Activated CD8-positive, alpha-beta T cell treated with anti-CD3 and anti-CD28 coated beads, Interleukin-2, amount 10 ng/mL, durations not matched to agents 7 days and 5 days (primary cell): ENCODE results near the gene TMEM234. TPM values are rescaled to one million over a fixed set of nuclear protein-coding genes. Genes with fewer than 3 reads are reported as not detected.
"Not testable (repeated sequence)": the region's sequence is repeated elsewhere in the genome, so short reads cannot be mapped to it uniquely, and the experiment has no call there.

Source experiments
- ATAC-seq: fragments of 150-1000 bp; cut with Tn5 transposase; one replicate; pipeline ENCODE4 v1.10.0; 2021; ENCODE audit warnings: moderate library complexity
- CTCF ChIA-PET: fragments of 350-600 bp; sonication (Branson Sonifier 250); formaldehyde crosslinking; loops from one replicate; lab custom pipeline; 2021; ENCODE audit warnings: antibody characterized with exemption; lab: Charles Lee
- POLR2A ChIA-PET: fragments of 350-600 bp; sonication (Branson Sonifier 250); formaldehyde crosslinking; loops from one replicate; lab custom pipeline; 2021; ENCODE audit warnings: antibody characterized with exemption; lab: Charles Lee
- DNase-seq: peaks from one replicate; pipeline ENCODE4 v3.0.0-alpha.2; 2020
- H3K27ac Mint-ChIP-seq: one replicate; pipeline ENCODE4 v1.8.0; 2021; ENCODE audit warnings: mild to moderate bottlenecking, mixed read lengths
- H3K27me3 Mint-ChIP-seq: one replicate; pipeline ENCODE4 v1.8.0; 2021; ENCODE audit warnings: low read depth, mixed read lengths
- H3K36me3 Mint-ChIP-seq: one replicate; pipeline ENCODE4 v1.8.0; 2021; ENCODE audit warnings: low read depth, mixed read lengths
- H3K4me1 Mint-ChIP-seq: one replicate; pipeline ENCODE4 v1.8.0; 2021; ENCODE audit warnings: low read depth, mixed read lengths
- H3K4me3 Mint-ChIP-seq: one replicate; pipeline ENCODE4 v1.8.0; 2021; ENCODE audit warnings: mild to moderate bottlenecking, mixed read lengths
- H3K9me3 Mint-ChIP-seq: one replicate; pipeline ENCODE4 v1.8.0; 2022; ENCODE audit warnings: mixed read lengths; ENCODE audit not compliant: insufficient read depth
- total RNA-seq, 2 experiments: library from RNA; stranded (reverse); gene quantifications; one replicate each; pipeline ENCODE4 v1.2.3, GENCODE V29; 2021

TMEM234 gene
- 10 to 100 TPM; 10.6 TPM for total RNA-seq

DNA sequence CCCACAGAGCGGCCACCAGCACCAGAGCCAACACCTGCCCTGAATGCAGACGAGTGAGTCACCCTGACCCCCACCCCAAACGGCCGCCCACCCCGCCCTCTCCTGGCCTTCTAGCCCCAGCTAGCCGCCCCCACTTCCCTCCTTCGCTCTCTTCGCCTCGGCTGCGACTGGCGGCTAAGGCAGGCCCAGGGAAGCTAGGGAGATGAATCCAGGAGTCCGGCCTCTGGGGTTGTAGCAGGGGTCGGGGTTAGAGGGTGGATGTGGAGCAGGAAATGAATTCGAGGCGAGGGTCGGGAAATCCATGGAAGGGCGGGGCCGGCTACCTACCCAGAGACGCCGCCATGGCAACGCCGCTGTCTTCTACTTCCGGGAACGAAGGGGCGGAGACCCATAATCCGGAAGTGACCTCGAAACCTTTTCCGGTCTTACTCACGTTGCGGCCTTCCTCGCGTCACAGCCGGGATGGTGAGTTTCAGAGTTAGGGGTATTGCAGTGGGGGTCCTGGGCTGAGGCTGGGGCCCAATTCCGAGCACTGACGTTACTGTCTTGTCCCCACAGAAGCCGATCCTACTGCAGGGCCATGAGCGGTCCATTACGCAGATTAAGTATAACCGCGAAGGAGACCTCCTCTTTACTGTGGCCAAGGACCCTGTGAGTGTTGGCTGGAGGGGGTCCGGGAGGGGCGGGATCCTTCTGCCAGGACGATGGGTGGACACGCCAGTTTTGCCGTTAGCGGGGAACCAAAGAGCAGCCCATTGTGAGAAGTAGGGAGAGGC lies at the start of gene TMEM234, which contains the start of gene EIF3I:
TSS of gene TMEM234 (minus strand) at position 374 of the 776 bp plus-strand sequence. CDS start at position 343, 31 bp downstream.
TSS of gene EIF3I (plus strand) at position 428 of the 776 bp plus-strand sequence. CDS start at position 463, 35 bp downstream.
- Mint-ChIP-seq H3K27me3 (no peaks in the 10 kb centered on the region), H3K9me3 (no peaks in the 10 kb centered on the region), H3K4me1 (peaks cover 31% of the 10 kb centered on the region), H3K36me3 (peaks cover 23% of the 10 kb centered on the region), H3K4me3 (peak within 1 kb of the TSS; percentile 97), H3K27ac (peak within 1 kb of the TSS; percentile 98)
- ATAC-seq: peak; percentile 86
- CTCF ChIA-PET: interaction anchor here (0.9 to 5.5 kb wide), 2 partner anchors 26 to 35 kb away, joined by 3 to 26 read pairs; partner anchors contain the start of gene FAM167B
- DNase-seq: peak; percentile 96
- POLR2A ChIA-PET: interaction anchor here (1.0 to 3.3 kb wide), 6 partner anchors 10 to 113 kb away, joined by 3 to 13 read pairs (median 4); partner anchors contain the start of genes CCDC28B and MARCKSL1

DNA sequence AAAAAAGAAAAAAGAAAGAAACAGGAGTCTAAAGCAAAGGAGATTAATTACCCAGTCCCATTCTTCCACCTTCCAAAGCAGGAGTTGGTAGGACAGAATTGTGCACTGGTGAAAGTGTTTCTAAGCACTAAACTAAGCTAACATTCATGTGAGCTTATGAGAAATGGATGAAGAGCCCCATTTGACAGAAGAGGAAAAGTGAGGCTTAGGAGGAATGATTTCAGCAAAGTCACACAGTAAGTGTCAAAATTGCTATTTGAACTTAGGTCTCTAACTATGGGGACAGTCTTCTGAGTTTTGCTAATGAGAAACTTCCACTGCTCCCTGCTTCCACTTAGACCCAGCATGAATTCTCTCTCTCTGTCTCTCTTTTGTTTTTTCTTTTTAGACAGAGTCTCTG lies 47.6 kb upstream of the TMEM234 start:
- Mint-ChIP-seq H3K9me3 (no peaks in the 10 kb centered on the region), H3K4me1 (peaks cover 73% of the 10 kb centered on the region), H3K36me3 (peaks cover 56% of the 10 kb centered on the region), H3K4me3 (no peak overlapping the region), H3K27me3 (no peaks in the 10 kb centered on the region), H3K27ac (peak overlapping the region; percentile 78)
- ATAC-seq (no peak), DNase-seq (no peak)
- ChIA-PET CTCF (interaction anchor here (1.1 to 2.0 kb wide), 2 partner anchors 20 to 54 kb away, joined by 3 to 9 read pairs; no protein-coding TSS in a partner anchor), POLR2A (interaction anchor here (0.8 to 11.4 kb wide), 2 partner anchors 17 to 560 kb away, joined by 3 to 137 read pairs; partner anchors contain the start of gene LCK)

DNA sequence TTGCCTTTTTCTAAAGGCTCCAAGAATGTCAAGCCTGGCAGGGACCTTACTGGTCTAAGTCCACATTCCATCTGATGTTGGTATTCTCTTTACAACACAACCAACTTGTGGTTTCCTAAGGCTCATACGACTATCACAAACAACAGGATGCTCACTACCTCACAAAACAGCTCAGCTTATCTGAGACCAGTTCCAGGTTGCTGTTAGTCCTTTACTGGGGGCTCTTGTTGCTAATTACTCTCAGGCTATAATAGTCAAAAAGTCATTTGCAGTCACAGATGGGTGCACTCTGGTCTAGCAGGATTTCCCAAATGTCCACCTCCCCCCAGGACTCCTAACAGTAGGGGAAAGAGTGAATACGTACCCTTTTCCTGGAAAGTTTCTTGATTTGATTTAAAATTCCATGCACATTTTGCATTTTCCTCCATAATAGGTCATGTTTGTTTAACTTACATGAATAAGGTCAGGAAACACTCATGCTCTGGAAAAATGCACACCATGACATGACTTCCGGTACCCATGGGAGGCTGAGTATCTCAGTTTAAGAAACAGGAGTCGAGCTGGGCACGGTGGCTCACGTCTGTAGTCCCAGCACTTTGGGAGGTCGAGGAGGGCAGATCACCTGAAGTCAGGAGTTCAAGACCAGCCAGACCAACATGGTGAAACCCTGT lies 44.9 kb upstream of the TMEM234 start:
- H3K9me3 Mint-ChIP-seq: no peaks in the 10 kb centered on the region
- H3K4me3 Mint-ChIP-seq: peak overlapping the region; percentile 66
- CTCF ChIA-PET: interaction anchor here (0.6 to 3.5 kb wide), 5 partner anchors 11 to 51 kb away, joined by 3 to 14 read pairs (median 4); partner anchors contain the start of gene LCK
- H3K27ac Mint-ChIP-seq: peak overlapping the region; percentile 93
- no peak for DNase-seq
- POLR2A ChIA-PET: interaction anchor here (0.6 to 11.4 kb wide), 3 partner anchors 11 to 54 kb away, joined by 3 to 137 read pairs (median 3); partner anchors contain the start of gene LCK
- peak; percentile 35 for ATAC-seq
- H3K27me3 Mint-ChIP-seq: no peaks in the 10 kb centered on the region
- peaks cover 48% of the 10 kb centered on the region for H3K36me3 Mint-ChIP-seq
- H3K4me1 Mint-ChIP-seq: peaks cover 66% of the 10 kb centered on the region

DNA sequence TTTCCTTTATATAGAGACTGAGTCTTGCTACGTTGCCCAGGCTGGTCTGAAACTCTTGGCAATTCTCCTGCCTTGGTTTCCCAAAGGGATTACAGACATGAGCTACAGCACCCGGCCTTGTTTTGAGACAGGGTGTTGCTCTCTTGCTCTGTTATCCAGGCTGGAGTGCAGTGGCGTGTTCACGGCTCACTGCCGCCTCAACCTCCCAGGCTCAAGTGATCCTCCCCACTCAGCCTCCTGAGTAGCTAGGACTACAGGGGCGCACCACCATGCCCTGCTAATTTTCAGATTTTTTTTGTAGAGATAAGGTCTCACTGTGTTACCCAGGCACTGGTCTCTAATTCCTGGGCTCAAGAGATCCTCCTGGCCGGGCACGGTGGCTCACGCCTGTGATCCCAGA lies 43.7 kb upstream of the TMEM234 start:
- no peak overlapping the region for H3K4me3 Mint-ChIP-seq
- no peaks in the 10 kb centered on the region for H3K27me3 Mint-ChIP-seq
- CTCF ChIA-PET: interaction anchor here (1.6 to 4.2 kb wide), 3 partner anchors 10 to 50 kb away, joined by 7 to 19 read pairs (median 14); no protein-coding TSS in a partner anchor

DNA sequence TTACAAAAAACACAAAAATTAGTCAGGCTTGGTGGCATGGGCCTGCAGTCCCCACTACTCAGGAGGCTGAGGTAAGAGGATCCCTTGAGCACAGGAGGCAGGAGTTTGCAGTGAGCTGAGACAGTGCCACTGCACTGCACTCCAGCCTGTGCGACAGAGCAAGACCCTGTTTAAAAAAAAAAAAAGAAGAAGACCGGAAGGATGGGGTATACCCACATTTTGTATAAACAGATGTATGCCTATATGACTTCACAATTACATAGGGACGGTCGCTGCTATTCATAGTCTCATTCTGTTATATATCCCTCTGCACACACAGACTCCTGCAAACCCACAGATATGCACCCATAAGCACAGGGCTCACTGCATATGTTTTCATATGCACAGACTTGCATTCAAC lies 41.6 kb upstream of the TMEM234 start:
- ATAC-seq (peak; percentile 82), DNase-seq (peak; percentile 58)
- Mint-ChIP-seq H3K27me3 (no peaks in the 10 kb centered on the region), H3K9me3 (no peaks in the 10 kb centered on the region), H3K4me1 (peaks cover 59% of the 10 kb centered on the region), H3K4me3 (peak overlapping the region; percentile 63), H3K27ac (peak overlapping the region; percentile 96), H3K36me3 (peaks cover 43% of the 10 kb centered on the region)
- POLR2A ChIA-PET: interaction anchor here (11.4 kb wide), 1 partner anchor 11 kb away, joined by 137 read pairs; the partner anchor contains the start of gene LCK
- CTCF ChIA-PET: interaction anchor here (3.5 to 4.2 kb wide), 2 partner anchors 8 to 15 kb away, joined by 14 to 19 read pairs; no protein-coding TSS in a partner anchor

More for the DNA sequence above, 43.7 kb upstream of the TMEM234 start:
- H3K9me3 Mint-ChIP-seq: no peaks in the 10 kb centered on the region
- peaks cover 60% of the 10 kb centered on the region for H3K4me1 Mint-ChIP-seq
- peaks cover 39% of the 10 kb centered on the region for H3K36me3 Mint-ChIP-seq
- POLR2A ChIA-PET: interaction anchor here (1.2 to 11.4 kb wide), 3 partner anchors 14 to 56 kb away, joined by 3 to 137 read pairs (median 3); partner anchors contain the start of genes HDAC1 and LCK
- no peak for ATAC-seq
- H3K27ac Mint-ChIP-seq: peak overlapping the region; percentile 75
- no peak for DNase-seq

DNA sequence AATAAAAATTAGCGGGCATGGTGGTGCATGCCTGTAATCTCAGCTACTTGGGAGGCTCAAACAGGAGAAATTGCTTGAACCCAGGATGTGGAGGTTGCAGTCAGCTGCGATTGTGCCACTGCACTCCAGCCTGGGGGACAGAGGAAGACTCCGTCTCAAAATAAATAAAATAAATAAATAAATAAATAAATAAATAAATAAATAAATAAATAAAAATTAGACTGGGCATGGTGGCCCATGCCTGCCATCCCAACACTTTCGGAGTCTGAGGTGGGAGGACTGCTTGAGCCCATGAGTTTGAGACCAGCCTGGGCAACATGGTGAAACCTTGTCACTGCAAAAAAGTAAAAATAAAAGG lies 41.1 kb upstream of the TMEM234 start:
- not testable (repeated sequence) for H3K9me3 Mint-ChIP-seq, DNase-seq, ATAC-seq, H3K27me3 Mint-ChIP-seq, H3K4me3 Mint-ChIP-seq
- ChIA-PET CTCF (interaction anchor here (0.7 to 4.2 kb wide), 3 partner anchors 7 to 24 kb away, joined by 3 to 19 read pairs (median 14); no protein-coding TSS in a partner anchor), POLR2A (interaction anchor here (11.4 kb wide), 1 partner anchor 11 kb away, joined by 137 read pairs; the partner anchor contains the start of gene LCK)
- Mint-ChIP-seq H3K36me3 (peaks cover 44% of the 10 kb centered on the region), H3K27ac (peak overlapping the region; percentile 96), H3K4me1 (peaks cover 60% of the 10 kb centered on the region)

DNA sequence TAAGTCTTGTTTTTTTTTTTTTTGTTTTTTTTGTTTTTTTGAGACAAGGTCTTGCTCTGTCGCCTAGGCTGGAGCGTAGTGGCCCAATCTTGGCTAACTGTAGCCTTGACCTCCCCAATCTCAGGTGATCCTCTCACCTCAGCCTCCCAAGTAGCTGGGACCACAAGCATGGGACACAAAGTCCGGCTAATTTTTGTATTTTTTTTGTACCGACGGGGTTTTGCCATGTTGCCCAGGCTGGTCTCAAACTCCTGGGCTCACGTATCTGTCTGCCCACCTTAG lies 35.0 kb upstream of the TMEM234 start:
- Mint-ChIP-seq H3K27ac (peak overlapping the region; percentile 77), H3K27me3 (no peaks in the 10 kb centered on the region), H3K9me3 (no peaks in the 10 kb centered on the region), H3K36me3 (peaks cover 64% of the 10 kb centered on the region), H3K4me3 (peak overlapping the region; percentile 77), H3K4me1 (peaks cover 47% of the 10 kb centered on the region)
- ChIA-PET POLR2A (interaction anchor here (1.1 to 2.0 kb wide), 3 partner anchors 8 to 51 kb away, joined by 3 to 7 read pairs (median 3); no protein-coding TSS in a partner anchor), CTCF (interaction anchor here (2.0 to 5.9 kb wide), 2 partner anchors 8 to 42 kb away, joined by 8 to 53 read pairs; partner anchors contain the start of genes FAM167B and LCK)
- DNase-seq: no peak
- no peak for ATAC-seq

DNA sequence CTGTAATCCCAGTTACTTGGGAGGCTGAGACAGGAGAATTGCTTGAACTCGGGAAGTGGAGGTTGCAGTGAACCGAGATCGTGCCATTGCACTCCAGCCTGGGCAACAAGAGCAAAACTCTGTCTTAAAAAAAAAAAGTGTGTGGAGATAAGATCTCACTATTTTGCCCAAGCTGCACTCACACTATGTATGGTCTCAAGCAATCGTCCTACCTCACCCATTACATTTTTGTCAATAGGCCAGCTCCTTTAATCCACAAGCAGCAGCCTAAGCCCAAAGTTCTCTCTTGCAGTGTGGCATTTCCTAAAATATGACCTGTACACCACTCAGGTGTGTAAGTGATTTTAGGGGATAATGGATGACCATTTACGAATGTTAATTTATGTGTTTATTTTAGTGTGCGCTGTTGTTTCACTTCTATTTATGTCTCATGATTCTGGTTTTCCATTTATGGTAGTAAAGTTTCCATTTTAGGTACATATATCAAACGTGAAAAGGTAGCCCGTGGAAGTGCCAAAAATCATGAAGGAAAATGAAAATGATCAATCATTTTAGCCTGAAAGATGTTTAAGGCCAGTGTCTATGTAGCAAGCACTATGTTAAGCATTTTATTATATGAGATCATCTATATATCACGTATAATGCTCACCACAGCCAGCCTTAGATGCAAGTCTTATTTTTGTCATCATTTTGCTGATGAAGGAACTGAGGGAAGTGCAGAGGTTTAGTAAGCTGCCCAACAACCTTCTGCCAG lies 34.5 kb upstream of the TMEM234 start:
- peaks cover 69% of the 10 kb centered on the region for H3K36me3 Mint-ChIP-seq
- H3K4me1 Mint-ChIP-seq: peaks cover 46% of the 10 kb centered on the region
- H3K4me3 Mint-ChIP-seq: peak overlapping the region; percentile 77
- no peaks in the 10 kb centered on the region for H3K27me3 Mint-ChIP-seq
- ATAC-seq: peak; percentile 24
- no peaks in the 10 kb centered on the region for H3K9me3 Mint-ChIP-seq
- POLR2A ChIA-PET: interaction anchor here (1.1 to 8.9 kb wide), 5 partner anchors 8 to 50 kb away, joined by 3 to 137 read pairs (median 7); no protein-coding TSS in a partner anchor
- CTCF ChIA-PET: interaction anchor here (0.7 to 5.9 kb wide), 4 partner anchors 8 to 112 kb away, joined by 3 to 53 read pairs (median 11); partner anchors contain the start of genes FAM167B and LCK
- no peak for DNase-seq
- H3K27ac Mint-ChIP-seq: peak overlapping the region; percentile 81

DNA sequence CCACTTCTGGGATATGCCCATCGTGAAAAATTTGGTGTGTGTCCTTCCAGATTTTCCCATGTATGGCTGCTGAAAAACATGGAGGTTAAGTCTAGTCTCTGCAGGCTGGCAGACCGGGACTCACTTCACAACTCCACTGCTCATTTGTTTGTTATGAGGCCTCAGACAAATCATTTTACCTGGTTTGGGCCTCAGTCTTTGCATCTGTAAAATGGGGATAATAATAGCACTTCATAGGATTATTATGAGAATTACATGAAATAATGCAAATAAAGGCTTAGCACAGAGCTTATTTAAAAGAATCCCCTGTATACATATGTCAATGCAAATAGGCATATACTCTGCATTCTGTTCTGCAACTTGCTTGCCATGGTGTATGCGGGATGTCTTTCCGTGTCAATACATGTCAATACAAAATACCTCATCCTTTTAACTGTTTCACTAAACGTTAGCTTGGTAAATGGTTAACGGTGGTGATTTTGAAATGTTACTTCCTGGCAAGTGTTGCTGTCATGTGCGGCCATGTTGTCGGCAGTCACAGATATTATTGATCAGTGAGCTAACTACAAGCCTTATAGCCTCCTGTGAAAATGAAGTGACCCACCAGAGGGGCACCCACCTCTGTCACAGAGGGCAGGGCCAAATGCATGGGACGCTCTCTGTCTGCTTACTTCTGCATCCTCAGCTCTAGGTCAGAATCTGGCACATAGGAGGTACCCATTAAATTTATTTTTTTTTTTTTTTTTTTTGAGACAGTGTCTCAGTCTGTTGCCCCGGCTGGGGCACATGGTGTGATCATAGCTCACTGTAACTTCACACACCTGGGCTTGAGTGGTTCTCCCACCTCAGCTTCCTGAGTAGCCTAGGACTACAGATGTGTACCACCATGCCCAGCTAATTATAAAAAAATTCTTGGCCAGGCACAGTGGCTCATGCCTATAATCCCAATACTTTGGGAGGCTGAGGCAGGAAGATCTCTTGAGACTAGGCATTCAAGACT lies 33.2 kb upstream of the TMEM234 start:
- Mint-ChIP-seq H3K27me3 (no peaks in the 10 kb centered on the region), H3K36me3 (peaks cover 70% of the 10 kb centered on the region), H3K9me3 (no peaks in the 10 kb centered on the region), H3K4me1 (peaks cover 43% of the 10 kb centered on the region), H3K27ac (peak overlapping the region; percentile 85), H3K4me3 (peak overlapping the region; percentile 99)
- ATAC-seq (peak; percentile 4), DNase-seq (peak; percentile 60)
- CTCF ChIA-PET: interaction anchor here (0.7 to 2.5 kb wide), 9 partner anchors 8 to 396 kb away, joined by 3 to 14 read pairs (median 4); partner anchors contain the start of genes FAM167B and RBBP4
- POLR2A ChIA-PET: interaction anchor here (0.7 to 8.9 kb wide), 8 partner anchors 9 to 81 kb away, joined by 3 to 137 read pairs (median 4); partner anchors contain the start of genes HDAC1 and MARCKSL1
